ENCODE measurements around the gene CD38.

GRCh38 chr4:15757054-15757453 is 21.1 kb upstream of the CD38 start:
- TF ChIP-seq CTCF (optimal IDR thresholded peaks at IDR 0.05 in 1 of 3, IDR thresholded peaks at IDR 0.05 in 1 of 3, conservative IDR thresholded peaks at IDR 0.05 in 1 of 3; ENCODE audit: extremely low read depth in 1 of 3, insufficient read depth in 2 of 3, low read length in 3 of 3) (no peak), EZH2 (IDR thresholded peaks at IDR 0.05; ENCODE audit: low read length) (no peak)

All from keratinocyte (primary cell).